ENCODE results near the gene PRDM13.

DNA sequence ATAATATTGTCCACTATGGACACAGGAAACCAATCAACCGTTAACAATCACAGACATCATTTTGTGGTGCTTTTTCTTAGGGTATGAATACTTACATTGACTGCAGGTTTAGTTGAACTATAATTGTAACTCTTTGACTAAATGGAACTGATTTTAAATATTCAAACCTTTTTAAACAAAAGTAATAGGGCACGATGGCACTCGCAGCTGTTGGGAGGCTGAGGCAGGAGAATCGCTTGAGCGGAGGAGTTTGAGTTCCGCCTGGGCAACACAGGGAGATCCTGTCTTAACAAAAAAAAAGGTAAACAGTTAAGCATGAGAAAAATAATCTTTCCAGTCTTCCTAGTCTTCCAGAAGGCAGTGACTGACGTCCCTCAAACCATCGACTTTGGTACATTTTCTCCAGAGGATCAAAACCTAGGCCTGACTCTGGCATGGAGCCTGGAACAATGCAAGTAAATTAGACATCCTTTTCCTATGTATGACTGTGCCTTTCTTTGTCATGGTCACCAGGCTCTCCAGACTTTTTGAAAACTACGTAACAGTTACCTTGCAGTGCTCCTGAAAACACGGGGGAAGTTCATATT lies 16.6 kb upstream of the PRDM13 start:
- TF ChIP-seq EZH2phosphoT487 (IDR thresholded peaks at IDR 0.05; ENCODE audit: low read length) (no peak), EZH2 (optimal IDR thresholded peaks at IDR 0.05; ENCODE audit: low read depth, low read length) (no peak)

Data from MM.1S (cell line).